RWPE2 (cell line): ENCODE results near the gene TTC39C.

ENCODE experiments used
- ATAC-seq: fragments of 200-7000 bp; cut with Tn5 transposase; 3 replicates; pipeline ENCODE4 v1.9.1; 2021; ENCODE audit warnings: low read depth
- DNase-seq: peaks from one replicate; pipeline ENCODE4 v3.0.0-alpha.2; 2020; ENCODE audit warnings: low spot score
- H3K27ac ChIP-seq: fragments of 450-650 bp; 2 replicates; pipeline ENCODE4 v1.5.1; 2017; ENCODE audit warnings: mild to moderate bottlenecking; ENCODE audit not compliant: poor library complexity, severe bottlenecking
- H3K27me3 ChIP-seq: fragments of 250-450 bp; sonication (Bioruptor Pico); 2 replicates; pipeline ENCODE4 v1.5.1; 2021; ENCODE audit warnings: mild to moderate bottlenecking, moderate library complexity; ENCODE audit not compliant: insufficient read depth, poor library complexity, severe bottlenecking
- H3K36me3 ChIP-seq: fragments of 250-450 bp; sonication (Bioruptor Pico); 2 replicates; pipeline ENCODE4 v1.5.1; 2020; ENCODE audit warnings: low read depth, mild to moderate bottlenecking, moderate library complexity
- H3K4me1 ChIP-seq: fragments of 250-450 bp; sonication (Bioruptor Pico); 2 replicates; pipeline ENCODE4 v1.5.1; 2021; ENCODE audit warnings: mild to moderate bottlenecking, moderate library complexity; ENCODE audit not compliant: insufficient read depth, poor library complexity, severe bottlenecking
- H3K4me3 ChIP-seq: fragments of 250-450 bp; sonication (Bioruptor Pico); 2 replicates; pipeline ENCODE4 v1.5.1; 2021; ENCODE audit warnings: mild to moderate bottlenecking, moderate library complexity; ENCODE audit not compliant: severe bottlenecking
- H3K9me3 ChIP-seq: fragments of 250-450 bp; sonication (Bioruptor Pico); 2 replicates; pipeline ENCODE4 v1.5.1; 2021; ENCODE audit warnings: mild to moderate bottlenecking, moderate library complexity; ENCODE audit not compliant: severe bottlenecking
- TF ChIP-seq, protein P1 (sequence below): fragments of 450-650 bp; IDR thresholded peaks from one replicate; pipeline ENCODE4 v1.5.1; 2017; ENCODE audit warnings: mild to moderate bottlenecking, moderate library complexity; ENCODE audit not compliant: poor library complexity, severe bottlenecking

Gene TTC39C

DNA sequence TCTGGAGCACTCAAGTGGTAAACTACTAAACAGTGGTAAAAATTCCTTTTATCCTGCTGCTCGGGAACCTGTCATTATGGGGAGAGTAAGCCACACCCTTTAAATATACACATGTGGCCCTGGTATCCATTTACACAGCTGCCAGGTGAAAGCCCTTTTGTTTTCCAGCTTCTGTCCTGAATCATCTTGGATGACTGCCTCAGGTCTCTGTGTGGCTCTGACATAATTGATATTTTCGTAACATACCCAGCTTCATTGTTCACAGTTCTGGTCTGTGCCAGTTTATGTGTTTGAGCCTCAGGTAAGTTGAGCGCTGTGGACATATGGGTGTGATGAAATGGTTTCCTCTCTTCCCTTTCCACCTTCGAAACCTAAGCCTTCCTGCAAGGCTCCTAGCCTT lies 15.7 kb upstream of the TTC39C start:
- Histone ChIP-seq H3K27me3 (no peaks in the 10 kb centered on the region), H3K36me3 (no peaks in the 10 kb centered on the region), H3K9me3 (no peaks in the 10 kb centered on the region), H3K4me1 (peaks cover 24% of the 10 kb centered on the region), H3K4me3 (no peak overlapping the region), H3K27ac (peak overlapping the region; percentile 59)
- ATAC-seq, result peak; percentile 83
- TF ChIP-seq, protein P1, sequence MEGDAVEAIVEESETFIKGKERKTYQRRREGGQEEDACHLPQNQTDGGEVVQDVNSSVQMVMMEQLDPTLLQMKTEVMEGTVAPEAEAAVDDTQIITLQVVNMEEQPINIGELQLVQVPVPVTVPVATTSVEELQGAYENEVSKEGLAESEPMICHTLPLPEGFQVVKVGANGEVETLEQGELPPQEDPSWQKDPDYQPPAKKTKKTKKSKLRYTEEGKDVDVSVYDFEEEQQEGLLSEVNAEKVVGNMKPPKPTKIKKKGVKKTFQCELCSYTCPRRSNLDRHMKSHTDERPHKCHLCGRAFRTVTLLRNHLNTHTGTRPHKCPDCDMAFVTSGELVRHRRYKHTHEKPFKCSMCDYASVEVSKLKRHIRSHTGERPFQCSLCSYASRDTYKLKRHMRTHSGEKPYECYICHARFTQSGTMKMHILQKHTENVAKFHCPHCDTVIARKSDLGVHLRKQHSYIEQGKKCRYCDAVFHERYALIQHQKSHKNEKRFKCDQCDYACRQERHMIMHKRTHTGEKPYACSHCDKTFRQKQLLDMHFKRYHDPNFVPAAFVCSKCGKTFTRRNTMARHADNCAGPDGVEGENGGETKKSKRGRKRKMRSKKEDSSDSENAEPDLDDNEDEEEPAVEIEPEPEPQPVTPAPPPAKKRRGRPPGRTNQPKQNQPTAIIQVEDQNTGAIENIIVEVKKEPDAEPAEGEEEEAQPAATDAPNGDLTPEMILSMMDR, result no peak
- no peak for DNase-seq

DNA sequence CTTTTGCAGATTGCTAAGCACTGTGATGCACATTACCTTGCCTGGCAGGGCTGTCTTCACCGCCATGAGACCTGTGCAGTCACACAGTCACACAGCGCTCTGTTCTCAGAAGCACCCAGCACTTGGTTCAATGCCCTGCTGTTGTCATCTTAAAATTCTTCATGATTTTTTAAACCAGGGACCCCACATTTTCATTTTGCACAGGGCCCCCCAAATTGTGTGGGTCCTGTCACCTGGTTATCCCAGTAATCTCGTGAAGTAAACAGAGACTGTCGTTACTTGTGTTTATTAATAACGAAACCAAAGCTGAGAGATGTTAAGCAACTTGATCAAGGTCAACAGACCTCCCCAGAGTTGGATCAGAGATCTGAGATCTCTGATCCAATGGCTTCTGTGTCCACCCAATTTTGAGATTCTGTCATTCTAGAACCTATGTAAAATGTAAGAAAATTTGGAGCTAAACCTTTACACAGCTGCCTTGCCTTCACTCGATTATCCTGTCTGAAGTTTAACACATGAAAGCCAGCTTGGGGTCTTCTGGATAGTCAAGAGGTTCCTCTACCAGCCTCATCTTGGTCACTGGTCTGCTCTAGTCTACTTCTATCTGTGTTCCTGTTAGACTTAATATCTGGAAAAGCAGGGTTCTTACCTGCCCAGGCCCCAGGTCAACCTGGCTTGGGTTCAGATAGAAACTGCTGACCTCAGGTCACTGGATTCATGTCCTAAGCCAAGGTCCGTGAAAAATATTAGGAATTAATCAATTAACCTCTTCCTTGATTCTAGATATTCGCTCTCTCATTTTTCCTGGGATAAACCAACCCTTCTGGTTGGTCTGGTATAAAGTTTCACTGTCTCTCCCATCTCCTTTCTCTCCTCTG lies 13.7 kb upstream of the TTC39C start:
- DNase-seq, result no peak
- no peak overlapping the region for H3K4me3 ChIP-seq
- no peak overlapping the region for H3K27ac ChIP-seq
- H3K9me3 ChIP-seq, result no peaks in the 10 kb centered on the region
- H3K27me3 ChIP-seq, result no peaks in the 10 kb centered on the region
- TF ChIP-seq, protein P1, result no peak
- ATAC-seq, result no peak
- H3K36me3 ChIP-seq, result no peaks in the 10 kb centered on the region
- H3K4me1 ChIP-seq, result peaks cover 12% of the 10 kb centered on the region

DNA sequence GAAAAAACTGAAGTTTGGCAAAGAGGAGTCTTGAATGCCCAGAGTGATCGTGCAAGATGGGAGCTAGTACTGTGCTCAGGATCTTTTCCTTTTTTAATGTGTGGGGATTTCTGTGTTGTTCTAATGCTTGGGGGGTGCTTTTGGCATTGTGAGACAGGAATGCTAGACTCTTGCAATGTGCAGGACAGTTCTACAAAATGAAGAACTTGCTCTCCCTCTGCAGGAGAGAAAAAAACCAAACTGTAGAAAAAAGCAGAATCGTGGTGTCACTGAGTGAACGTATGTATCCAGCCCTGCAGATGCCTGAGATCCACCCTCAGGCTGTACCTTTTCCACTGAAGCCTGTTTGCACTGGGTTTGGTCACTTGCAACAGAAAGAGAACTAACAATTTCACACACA lies 12.1 kb upstream of the TTC39C start:
- Histone ChIP-seq H3K9me3 (no peaks in the 10 kb centered on the region), H3K4me1 (peaks cover 12% of the 10 kb centered on the region), H3K27me3 (no peaks in the 10 kb centered on the region), H3K36me3 (no peaks in the 10 kb centered on the region), H3K27ac (no peak overlapping the region), H3K4me3 (no peak overlapping the region)
- no peak for DNase-seq
- ATAC-seq, result no peak
- TF ChIP-seq, protein P1, result no peak

DNA sequence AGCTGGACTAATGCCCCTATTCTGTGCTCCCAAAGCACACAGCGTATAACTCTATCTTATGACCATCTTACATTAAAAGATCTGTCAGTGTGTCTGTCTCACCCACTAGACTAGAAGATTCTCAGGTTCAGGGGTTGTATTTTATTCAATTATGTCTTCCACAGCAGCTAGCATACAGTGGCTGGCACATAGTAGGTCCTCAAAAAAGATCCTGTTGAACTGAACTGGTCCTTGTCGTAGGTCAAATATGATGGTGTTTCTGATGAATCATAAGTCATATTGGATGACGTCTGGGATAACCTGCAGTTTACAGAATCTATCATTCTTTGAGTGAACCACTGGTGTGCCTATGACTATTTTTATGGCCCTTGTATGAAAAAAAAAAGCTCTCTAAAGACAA lies 11.3 kb upstream of the TTC39C start:
- no peak overlapping the region for H3K4me3 ChIP-seq
- ATAC-seq, result no peak
- no peaks in the 10 kb centered on the region for H3K27me3 ChIP-seq
- H3K36me3 ChIP-seq, result no peaks in the 10 kb centered on the region
- DNase-seq, result no peak
- no peaks in the 10 kb centered on the region for H3K9me3 ChIP-seq
- TF ChIP-seq, protein P1, result no peak
- H3K4me1 ChIP-seq, result peaks cover 9% of the 10 kb centered on the region
- H3K27ac ChIP-seq, result no peak overlapping the region
